Psoas muscle (tissue), 8 donors: ENCODE data around the gene SMARCA4. TPM values are rescaled to one million over a fixed set of nuclear protein-coding genes. Genes with fewer than 3 reads are reported as not detected.
"Not testable (repeated sequence)": the region's sequence is repeated elsewhere in the genome, so short reads cannot be mapped to it uniquely, and the experiment has no call there.

Experiments
- ATAC-seq, 4 donors: fragments of 200-7000 bp; cut with Tn5 transposase; one replicate each; pipeline ENCODE4 v1.9.1; 2020; ENCODE audit warnings: moderate library complexity in 3 of 4, mild to moderate bottlenecking in 2 of 4
- DNase-seq, 2 donors: peaks; one replicate each; pipeline ENCODE4 v3.0.0-alpha.2; 2020
- H3K27ac ChIP-seq: fragments of 200-600 bp; one replicate; pipeline ENCODE4 v1.8.0; 2022
- H3K27me3 ChIP-seq, 3 donors: fragments of 200-600 bp in 1 of 3; one replicate each; pipeline versions ENCODE4 v1.6.1 to v1.8.0; 2013 to 2022; ENCODE audit warnings: low read length in 2 of 3, mild to moderate bottlenecking in 2 of 3, moderate library complexity in 1 of 3; ENCODE audit not compliant: insufficient read depth in 3 of 3
- H3K36me3 ChIP-seq, 2 donors: fragments of 200-600 bp in 1 of 2; one replicate each; pipeline versions ENCODE4 v1.6.1 to v1.8.0; 2013 to 2022; ENCODE audit warnings: low read depth in 1 of 2, mild to moderate bottlenecking in 1 of 2, moderate library complexity in 1 of 2; ENCODE audit not compliant: insufficient read depth in 1 of 2
- H3K4me1 ChIP-seq: fragments of 200-600 bp; one replicate; pipeline ENCODE4 v1.8.0; 2022
- H3K4me3 ChIP-seq: fragments of 200-600 bp; one replicate; pipeline ENCODE4 v1.8.0; 2022; ENCODE audit warnings: mild to moderate bottlenecking
- H3K9me3 ChIP-seq: fragments of 200-600 bp; one replicate; pipeline ENCODE4 v1.8.0; 2022
- CTCF ChIP-seq: fragments of 200-600 bp; IDR thresholded peaks from one replicate; pipeline ENCODE4 v1.8.0; 2022; ENCODE audit warnings: antibody characterized with exemption
- WGBS, 3 donors: extraction: QIAGEN DNeasy Blood & Tissue Kit; methylation state at CpG; one replicate each; pipeline versions ENCODE4 v1.1.6 to v1.1.7; 2013; 5-methylcytosine and 5-hydroxymethylcytosine counted together
- intact Hi-C, 2 donors: fragments of 100-400 bp; cut with DNase I; formaldehyde crosslinking; loops; one replicate each; pipeline versions ENCODE4 v1.11.0 to v1.14.2; 2022
- polyA plus RNA-seq, 3 donors: library from polyadenylated mRNA; stranded (reverse); fragments of 200-250 nt; gene quantifications; one replicate each; pipeline ENCODE4 v1.2.3, GENCODE V29; 2013
- total RNA-seq, 4 donors: library from RNA; stranded (reverse); fragmentation: NEBNext Ultra II Directional in 2 of 4; extraction: Animal tissue kit (Norgen Biotek cat#: 25700) in 2 of 4; gene quantifications; one replicate each; pipeline versions ENCODE4 v1.2.1 to v1.2.4, GENCODE V29; 2021 to 2023
- donor health status: healthy with polysubstance abuse.
- donor health status: DM: no; HTN: no; CAD: no; lungs with moderate emphysema.
- donor health status: Bipolar disorder and iron deficiency.
- donor health status: healthy.
- donor health status: DM: yes; HTN: yes; CAD: no.
- donor health status: DM: no; HTN: no; CAD: no.
- donor health status: DM: no; HTN: no; CAD: no.
- donor health status: DM: yes; HTN: yes; CAD: no.

The SMARCA4 gene
- total and polyA plus RNA-seq, 7 donors = 34.8 to 124 (median 51.9) TPM

- Histone ChIP-seq H3K36me3 (peaks cover 3 to 80% of the 10 kb centered on the region in 2 donors), H3K4me3 (no peak overlapping the region), H3K4me1 (no peaks in the 10 kb centered on the region), H3K27ac (no peak overlapping the region), H3K9me3 (no peaks in the 10 kb centered on the region), H3K27me3 (no peaks in the 10 kb centered on the region)
- ATAC-seq (no peak), DNase-seq (no peak)
- TF ChIP-seq CTCF = no peak
- intact Hi-C loops = no loop called here
- WGBS, 3 donors = 34 to 72% (median 42%) methylated on average over 2 of the region's 2 CpGs
Measured at GRCh38 chr19:10988380-10988779, 27.6 kb downstream of the SMARCA4 start.

- no peak overlapping the region for H3K4me3 ChIP-seq
- H3K9me3 ChIP-seq = no peaks in the 10 kb centered on the region
- H3K27ac ChIP-seq = no peak overlapping the region
- H3K27me3 ChIP-seq = no peaks in the 10 kb centered on the region
- 43 to 55% (median 50%) methylated on average over 12 of the region's 12 CpGs for WGBS, 3 donors
- H3K36me3 ChIP-seq = peaks cover 3 to 84% of the 10 kb centered on the region in 2 donors
- TF ChIP-seq CTCF = no peak
- no peaks in the 10 kb centered on the region for H3K4me1 ChIP-seq
- no peak for DNase-seq
- ATAC-seq = peak in 3 of 4 donors; percentile 22 to 41 (median 28)
- intact Hi-C loops = no loop called here
Measured at GRCh38 chr19:10988921-10989320, 28.1 kb downstream of the SMARCA4 start.

GRCh38 chr19:10991076-10991475, 30.2 kb downstream of the SMARCA4 start:
- no peaks in the 10 kb centered on the region for H3K9me3 ChIP-seq
- intact Hi-C loops = no loop called here
- H3K4me1 ChIP-seq = no peaks in the 10 kb centered on the region
- no peak overlapping the region for H3K27ac ChIP-seq
- no peak for DNase-seq
- ATAC-seq = no peak
- no peak overlapping the region for H3K4me3 ChIP-seq
- H3K27me3 ChIP-seq = no peaks in the 10 kb centered on the region
- H3K36me3 ChIP-seq = peaks cover 3 to 82% of the 10 kb centered on the region in 2 donors
- no peak for TF ChIP-seq CTCF
- 95 to 96% (median 95%) methylated on average over 20 of the region's 20 CpGs for WGBS, 3 donors

- intact Hi-C loops = no loop called here
Measured at GRCh38 chr19:10991521-10992081, 30.8 kb downstream of the SMARCA4 start.

GRCh38 chr19:10992174-10992573, 31.3 kb downstream of the SMARCA4 start:
- DNase-seq, H3K4me1 ChIP-seq, H3K27me3 ChIP-seq, intact Hi-C loops, H3K4me3 ChIP-seq, H3K9me3 ChIP-seq: not testable (repeated sequence)
- Histone ChIP-seq H3K27ac (peak overlapping the region; percentile 10), H3K36me3 (peaks cover 3 to 82% of the 10 kb centered on the region in 2 donors)
- 24 to 47% (median 24%) methylated on average over 6 of the region's 6 CpGs for WGBS, 3 donors
- peak; percentile 22 to 71 (median 48) for ATAC-seq

More at GRCh38 chr19:10991521-10992081, 30.8 kb downstream of the SMARCA4 start:
- no peaks in the 10 kb centered on the region for H3K9me3 ChIP-seq
- H3K36me3 ChIP-seq = peaks cover 3 to 82% of the 10 kb centered on the region in 2 donors
- 92 to 94% (median 93%) methylated on average over 9 of the region's 9 CpGs for WGBS, 3 donors
- no peaks in the 10 kb centered on the region for H3K4me1 ChIP-seq
- H3K27me3 ChIP-seq = no peaks in the 10 kb centered on the region
- no peak overlapping the region for H3K27ac ChIP-seq
- no peak for TF ChIP-seq CTCF
- ATAC-seq = peak in 2 of 4 donors; percentile 20 to 41
- DNase-seq = no peak
- no peak overlapping the region for H3K4me3 ChIP-seq
